Dedifferentiated amniotic fluid mesenchymal stem cell (primary cell): Measurements from ENCODE around the gene RHBDD1.

ENCODE experiments used
- DNase-seq: peaks from one replicate; pipeline ENCODE4 v3.0.0-alpha.2; 2016; ENCODE audit errors: extremely low spot score

The RHBDD1 gene

DNA sequence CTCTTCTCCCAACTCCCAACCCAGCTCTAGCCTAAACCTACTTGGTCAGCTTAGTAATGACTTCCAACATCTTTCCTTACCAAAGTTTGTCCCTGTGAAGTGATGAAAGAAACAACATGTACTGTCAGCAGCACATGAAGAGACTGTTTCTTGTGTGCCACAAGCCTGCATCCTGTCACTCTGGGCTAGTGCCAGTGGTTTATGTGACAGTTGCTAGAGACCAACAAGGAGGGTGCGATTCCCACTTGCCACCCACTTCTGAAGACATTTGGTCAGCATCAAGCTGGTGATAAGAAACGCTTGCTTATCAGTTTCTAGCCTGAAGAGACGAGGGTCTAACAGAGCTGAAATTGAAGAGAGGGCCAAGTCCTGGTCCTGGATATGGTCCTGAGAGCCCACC is 195.5 kb downstream of the RHBDD1 start:
- no peak for DNase-seq

DNA sequence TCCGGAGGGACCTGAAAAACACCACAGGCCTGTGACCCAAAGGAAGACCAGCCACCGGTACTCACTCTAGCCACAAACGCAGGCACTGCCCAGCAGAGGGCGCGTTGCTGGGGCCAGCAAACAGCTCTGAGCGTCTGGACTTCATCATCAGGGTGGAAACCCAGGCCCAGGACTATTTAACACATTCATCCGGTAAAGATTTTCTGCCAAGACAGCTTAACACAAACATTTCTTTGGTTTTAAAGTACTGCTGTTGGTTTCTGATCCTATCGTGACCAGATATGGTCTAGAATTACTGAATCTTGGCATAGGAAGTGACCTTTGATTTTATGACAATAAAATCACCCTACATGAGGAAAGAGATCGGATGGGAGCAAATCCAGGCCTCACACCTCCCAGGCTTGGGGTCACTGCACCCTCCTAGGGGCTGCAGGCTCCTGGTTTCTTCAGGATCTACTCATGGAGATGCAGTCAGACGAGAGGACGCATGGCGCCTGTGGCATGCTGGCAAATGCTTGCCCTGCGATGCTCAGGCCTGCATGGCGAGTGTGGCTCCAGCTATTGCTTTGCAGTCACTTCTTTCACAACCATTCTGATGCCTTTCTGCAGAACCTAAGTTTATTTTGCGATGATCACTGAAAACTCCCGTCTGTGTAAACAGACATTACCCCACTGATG is 197.8 kb downstream of the RHBDD1 start:
- DNase-seq, result no peak

DNA sequence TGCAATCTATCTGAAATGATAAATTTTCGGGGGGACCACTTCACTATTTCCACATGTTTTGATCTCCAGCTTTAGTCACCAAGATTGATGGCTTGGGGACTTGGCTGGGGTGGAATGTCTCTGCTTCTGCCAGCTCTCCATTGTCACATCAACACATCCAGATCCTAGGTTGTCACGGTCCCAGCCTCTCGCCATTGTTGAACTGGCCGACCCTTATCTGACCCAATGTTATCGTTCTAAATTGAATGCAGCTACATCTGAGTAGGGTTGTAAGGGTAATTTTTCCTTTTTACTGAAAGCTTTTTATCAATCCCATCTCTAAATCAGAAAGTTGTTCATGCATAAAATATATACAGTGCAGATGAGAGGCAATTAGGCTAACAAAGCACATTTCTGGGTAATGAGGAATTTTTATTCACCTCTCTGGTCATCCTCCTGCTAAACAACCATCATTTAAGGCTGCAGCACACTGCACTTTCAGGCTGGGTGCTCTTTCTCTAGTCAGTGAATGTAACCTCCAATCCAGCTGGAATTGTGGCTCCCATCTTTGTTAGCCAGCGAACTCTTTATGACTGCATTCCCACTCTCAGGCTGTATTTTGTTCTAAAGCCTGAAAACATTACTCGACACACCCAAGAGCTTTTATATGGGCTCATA is 200.0 kb downstream of the RHBDD1 start:
- DNase-seq, result no peak

DNA sequence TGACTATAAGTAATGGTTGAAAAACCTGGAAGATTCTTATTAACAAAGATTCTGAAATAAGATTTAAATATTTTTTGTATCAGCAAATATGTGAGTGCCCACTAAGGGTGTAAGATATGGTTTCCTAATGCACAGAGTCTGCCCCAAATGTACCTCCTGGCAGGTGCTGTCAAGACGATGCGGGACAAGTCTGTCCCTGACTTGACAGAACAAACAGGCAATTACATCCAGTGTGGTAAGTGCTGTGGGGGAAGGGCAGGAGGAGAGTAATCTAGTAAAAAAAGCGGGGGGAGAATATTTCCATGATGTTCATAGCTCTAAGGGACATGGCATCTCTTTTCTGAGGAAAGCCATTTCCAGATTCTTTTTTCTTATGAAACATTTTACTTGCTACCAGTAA is 200.7 kb downstream of the RHBDD1 start:
- DNase-seq, result no peak

DNA sequence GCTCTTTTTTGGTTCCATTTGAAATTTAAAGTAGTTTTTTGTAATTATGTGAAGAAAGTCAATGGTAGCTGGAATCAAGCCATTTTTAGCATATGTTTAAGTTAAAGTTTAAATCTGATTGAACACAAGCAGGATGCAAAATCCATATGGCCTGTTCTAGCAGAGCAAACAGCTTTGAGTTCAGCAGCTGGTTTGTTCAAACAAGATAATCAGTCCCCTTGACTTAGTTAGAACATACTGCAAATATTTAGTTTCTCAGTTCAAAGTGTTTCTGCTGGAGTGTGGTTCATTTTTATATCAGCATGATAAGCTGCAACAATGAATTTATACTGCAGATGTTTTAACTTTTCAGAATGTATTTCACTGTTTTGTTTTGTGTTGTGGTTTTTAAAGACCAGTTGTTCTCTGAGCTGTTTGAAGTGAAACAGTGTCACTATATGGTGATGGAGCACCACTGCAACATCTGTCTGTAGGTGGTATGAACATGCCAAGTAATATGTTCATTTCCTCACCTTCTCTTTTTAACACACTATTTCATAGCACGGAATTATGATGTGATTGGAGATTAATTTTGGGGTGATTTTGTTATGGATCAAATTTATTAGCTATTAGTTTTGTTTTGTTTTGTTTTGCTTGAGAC is 202.8 kb downstream of the RHBDD1 start:
- DNase-seq, result no peak

DNA sequence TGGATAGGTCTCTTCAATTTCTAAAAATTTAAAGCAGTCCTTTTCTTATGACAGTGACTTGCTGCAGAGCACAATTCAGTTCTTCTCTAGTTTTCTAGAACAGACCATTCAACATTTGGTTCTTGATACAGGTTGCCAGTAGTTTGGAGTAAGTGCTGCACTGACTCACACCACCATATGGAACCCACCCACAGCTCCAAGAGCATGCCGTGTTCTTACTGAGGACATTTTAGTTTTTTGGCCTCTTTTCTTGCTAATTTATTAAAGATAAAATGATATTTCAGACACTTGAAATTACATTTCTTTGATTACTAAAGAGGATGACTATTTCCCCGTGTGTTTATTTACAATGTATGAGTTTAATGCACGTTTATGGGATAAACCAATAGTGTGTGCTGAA is 208.1 kb downstream of the RHBDD1 start:
- no peak for DNase-seq
